NCI-H2029 treated with DMSO at 0.1 percent for 48 hours (cell line): Measurements from ENCODE around the gene CHURC1.

ENCODE experiments used
- DNase-seq: peaks from one replicate; lab custom pipeline; 2025; lab: John Stamatoyannopoulos, UW

Gene CHURC1

GRCh38 chr14:64938972-64939816 is 24.9 kb downstream of the CHURC1 start:
- peak; percentile 11 for DNase-seq

- no peak for DNase-seq
These were observed 25.5 kb downstream of the CHURC1 start for GRCh38 chr14:64939817-64940190.

- no peak for DNase-seq
These were observed 26.2 kb downstream of the CHURC1 start for GRCh38 chr14:64940336-64940910.

- peak; percentile 50 for DNase-seq
These were observed 28.4 kb downstream of the CHURC1 start, which contains the start of gene GPX2 for GRCh38 chr14:64942531-64943111. TSS of gene GPX2 (minus strand) at chr14:64942745. CDS start at chr14:64942726, 19 bp downstream.

GRCh38 chr14:64943556-64943955 is 29.3 kb downstream of the CHURC1 start:
- no peak for DNase-seq

- DNase-seq = no peak
These were observed 29.8 kb downstream of the CHURC1 start for GRCh38 chr14:64944041-64944440.

GRCh38 chr14:64944861-64945260 is 30.6 kb downstream of the CHURC1 start:
- no peak for DNase-seq

GRCh38 chr14:64945431-64946178 is 31.4 kb downstream of the CHURC1 start:
- DNase-seq = no peak

GRCh38 chr14:64946310-64947045 is 32.2 kb downstream of the CHURC1 start:
- DNase-seq = no peak

- DNase-seq = no peak
These were observed 33.7 kb downstream of the CHURC1 start for GRCh38 chr14:64947710-64948611.

- no peak for DNase-seq
These were observed 34.5 kb downstream of the CHURC1 start for GRCh38 chr14:64948612-64949210.

- no peak for DNase-seq
These were observed 36.6 kb downstream of the CHURC1 start for GRCh38 chr14:64950889-64951288.

GRCh38 chr14:64951291-64951690 is 37.0 kb downstream of the CHURC1 start:
- no peak for DNase-seq

GRCh38 chr14:64951724-64952123 is 37.5 kb downstream of the CHURC1 start:
- no peak for DNase-seq

- DNase-seq = no peak
These were observed 38.5 kb downstream of the CHURC1 start for GRCh38 chr14:64952598-64953309.

GRCh38 chr14:64953310-64953654 is 39.0 kb downstream of the CHURC1 start:
- no peak for DNase-seq

- no peak for DNase-seq
These were observed 39.4 kb downstream of the CHURC1 start for GRCh38 chr14:64953661-64954060.

- no peak for DNase-seq
These were observed 40.4 kb downstream of the CHURC1 start for GRCh38 chr14:64954491-64955240.

GRCh38 chr14:64955297-64955696 is 41.0 kb downstream of the CHURC1 start:
- DNase-seq = no peak
